Hair follicular keratinocyte (primary cell): ENCODE measurements around the gene MIF. TPM values are rescaled to one million over a fixed set of nuclear protein-coding genes. Genes with fewer than 3 reads are reported as not detected.

Source experiments
- total RNA-seq: library from RNA; depleted of rRNA; stranded (reverse); fragments of >200 nt; gene quantifications from 2 replicates; pipeline ENCODE4 v1.2.3, GENCODE V29; 2015

MIF gene
- total RNA-seq = 889 and 913 TPM in 2 replicates

DNA sequence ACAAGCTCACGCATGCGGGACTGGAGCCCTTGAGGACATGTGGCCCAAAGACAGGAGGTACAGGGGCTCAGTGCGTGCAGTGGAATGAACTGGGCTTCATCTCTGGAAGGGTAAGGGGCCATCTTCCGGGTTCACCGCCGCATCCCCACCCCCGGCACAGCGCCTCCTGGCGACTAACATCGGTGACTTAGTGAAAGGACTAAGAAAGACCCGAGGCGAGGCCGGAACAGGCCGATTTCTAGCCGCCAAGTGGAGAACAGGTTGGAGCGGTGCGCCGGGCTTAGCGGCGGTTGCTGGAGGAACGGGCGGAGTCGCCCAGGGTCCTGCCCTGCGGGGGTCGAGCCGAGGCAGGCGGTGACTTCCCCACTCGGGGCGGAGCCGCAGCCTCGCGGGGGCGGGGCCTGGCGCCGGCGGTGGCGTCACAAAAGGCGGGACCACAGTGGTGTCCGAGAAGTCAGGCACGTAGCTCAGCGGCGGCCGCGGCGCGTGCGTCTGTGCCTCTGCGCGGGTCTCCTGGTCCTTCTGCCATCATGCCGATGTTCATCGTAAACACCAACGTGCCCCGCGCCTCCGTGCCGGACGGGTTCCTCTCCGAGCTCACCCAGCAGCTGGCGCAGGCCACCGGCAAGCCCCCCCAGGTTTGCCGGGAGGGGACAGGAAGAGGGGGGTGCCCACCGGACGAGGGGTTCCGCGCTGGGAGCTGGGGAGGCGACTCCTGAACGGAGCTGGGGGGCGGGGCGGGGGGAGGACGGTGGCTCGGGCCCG, at the start of gene MIF:
MIF (plus strand) TSS at position 439 of the 765 bp plus-strand sequence; CDS start at position 531, 92 bp downstream.

DNA sequence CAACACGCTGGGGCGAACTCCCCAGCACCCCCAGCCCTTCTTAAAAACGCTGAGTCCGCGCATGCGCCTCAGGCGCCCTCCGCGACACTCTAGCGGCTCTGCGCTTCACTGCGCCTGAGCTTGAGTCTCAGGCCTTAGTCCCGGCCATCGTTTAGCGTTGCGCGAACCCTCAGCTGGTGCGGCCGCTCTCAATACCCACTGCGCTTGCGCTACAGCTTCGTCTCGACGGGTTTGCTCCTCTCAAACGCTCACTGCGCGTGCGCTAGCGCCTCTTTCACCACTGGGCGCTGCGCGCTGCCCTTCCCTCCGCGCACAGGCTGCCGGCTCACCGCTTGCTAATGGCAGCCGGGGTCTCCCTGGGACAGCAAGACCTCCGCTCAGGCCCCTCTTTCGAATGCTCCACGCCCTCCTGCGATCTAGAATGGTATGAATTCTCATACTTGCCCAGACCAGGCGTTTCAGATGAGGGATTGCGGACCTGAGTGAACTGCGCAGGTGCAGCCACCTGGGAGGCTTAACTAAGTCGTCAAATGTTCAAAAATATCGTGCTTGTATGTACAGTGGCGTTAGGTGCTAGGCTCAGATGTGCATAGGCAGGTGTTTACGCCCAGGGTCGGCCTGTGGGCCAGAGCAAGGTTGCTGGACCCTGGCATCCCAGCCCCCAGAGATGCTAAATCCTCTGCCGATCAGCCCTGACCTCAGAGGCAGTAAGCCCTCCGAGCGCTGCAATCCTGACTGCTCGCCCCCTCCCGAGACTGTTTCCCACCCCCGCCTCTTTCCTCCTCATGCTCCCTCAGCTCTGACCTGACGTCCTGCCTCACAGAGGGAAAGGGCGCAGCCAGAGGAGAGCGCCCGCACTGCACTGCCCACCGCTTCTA, 36.3 kb upstream of the MIF start, which contains the start of gene SLC2A11:
SLC2A11 (plus strand) TSS at position 270 of the 878 bp plus-strand sequence; CDS start at position 395, 125 bp downstream.

Other genes with a start within 250 kb of the MIF start
- not detected in 2 replicates for gene RGL4, start 203.4 kb upstream of the MIF start, total RNA-seq
- gene ZNF70, start 143.3 kb upstream of the MIF start, total RNA-seq = 0.99 and 2.3 TPM in 2 replicates
- gene VPREB3, start 140.0 kb upstream of the MIF start, total RNA-seq = not detected in 2 replicates
- gene C22orf15, start 131.4 kb upstream of the MIF start, total RNA-seq = not detected in 2 replicates
- gene CHCHD10, start 126.4 kb upstream of the MIF start, total RNA-seq = 8.3 and 13.7 TPM in 2 replicates
- 0.38 and 0.47 TPM in 2 replicates for gene MMP11, start 121.5 kb upstream of the MIF start, total RNA-seq
- 119 and 127 TPM in 2 replicates for gene SMARCB1, start 107.4 kb upstream of the MIF start, total RNA-seq
- gene DERL3, start 55.4 kb upstream of the MIF start, total RNA-seq = 1.4 and 5.6 TPM in 2 replicates
- gene SLC2A11, start 36.5 kb upstream of the MIF start, total RNA-seq = 3.3 and 3.4 TPM in 2 replicates
- gene GSTT2B, start 66.8 kb downstream of the MIF start, total RNA-seq = 2.4 and 6.5 TPM in 2 replicates
- gene DDTL, start 72.5 kb downstream of the MIF start, total RNA-seq = 1.5 and 2.9 TPM in 2 replicates
- 132 and 143 TPM in 2 replicates for gene DDT, start 80.1 kb downstream of the MIF start, total RNA-seq
- gene GSTT2, start 85.8 kb downstream of the MIF start, total RNA-seq = 0.49 TPM in 1 of 2 replicates, not detected in the other
- not detected in 2 replicates for gene GSTT4, start 111.1 kb downstream of the MIF start, total RNA-seq
- gene CABIN1, start 116.9 kb downstream of the MIF start, total RNA-seq = 17.1 and 20.2 TPM in 2 replicates